Cardiac muscle cell (in vitro differentiated cells and primary cell): ENCODE results near the gene LCN10. TPM values are rescaled to one million over a fixed set of nuclear protein-coding genes. Genes with fewer than 3 reads are reported as not detected.

ENCODE experiments used
- DNase-seq, 2 donors: peaks; one replicate each; pipeline versions ENCODE4 v3.0.0 to v3.0.0-alpha.2; 2010 to 2017; ENCODE audit warnings: low read depth in 1 of 2, low spot score in 1 of 2
- H3K27ac ChIP-seq: fragments of 200-600 bp; sonication (generic); 2 replicates; pipeline ENCODE4 v1.5.1; 2016
- H3K27me3 ChIP-seq: fragments of 200-600 bp; sonication (generic); 2 replicates; pipeline ENCODE4 v1.6.0; 2016; ENCODE audit warnings: control low read depth
- H3K36me3 ChIP-seq: fragments of 200-600 bp; sonication (generic); 2 replicates; pipeline ENCODE4 v1.5.1; 2016; ENCODE audit warnings: control low read depth
- H3K4me1 ChIP-seq: fragments of 200-600 bp; sonication (generic); 2 replicates; pipeline ENCODE4 v1.8.1; 2017; ENCODE audit warnings: low read depth, mild to moderate bottlenecking, mixed run types
- H3K4me3 ChIP-seq: fragments of 200-600 bp; sonication (generic); 2 replicates; pipeline ENCODE4 v1.5.1; 2016; ENCODE audit warnings: mild to moderate bottlenecking
- H3K9me3 ChIP-seq: fragments of 200-600 bp; sonication (generic); 2 replicates; pipeline ENCODE4 v1.5.1; 2017; ENCODE audit warnings: low read depth, mild to moderate bottlenecking, control low read depth
- CTCF ChIP-seq: IDR thresholded peaks from 2 replicates; pipeline ENCODE4 v1.5.1; 2012; ENCODE audit warnings: low read depth, mild to moderate bottlenecking, low read length
- polyA plus RNA-seq: library from polyadenylated mRNA; unstranded; fragments of >200 nt; fragmentation: Nextera tagmentation; extraction: Ambion mirVana; gene quantifications from 2 replicates; pipeline ENCODE4 v1.2.1, GENCODE V29; 2016
- total RNA-seq: library from RNA; depleted of rRNA; stranded (reverse); fragments of >200 nt; gene quantifications from 2 replicates; pipeline ENCODE4 v1.2.3, GENCODE V29; 2016

The LCN10 gene
- total and polyA plus RNA-seq, 2 experiments from 2014 or later, result 0.63 to 0.71 TPM

GRCh38 chr9:136690104-136690805, 52.5 kb downstream of the LCN10 start:
- Histone ChIP-seq H3K4me3 (no peak overlapping the region), H3K36me3 (no peaks in the 10 kb centered on the region), H3K4me1 (peaks cover 11% of the 10 kb centered on the region), H3K27me3 (no peaks in the 10 kb centered on the region), H3K27ac (no peak overlapping the region), H3K9me3 (no peaks in the 10 kb centered on the region)
- no peak for DNase-seq
- no peak for TF ChIP-seq CTCF

- Histone ChIP-seq H3K27me3 (no peaks in the 10 kb centered on the region), H3K9me3 (no peaks in the 10 kb centered on the region), H3K27ac (no peak overlapping the region), H3K36me3 (no peaks in the 10 kb centered on the region), H3K4me3 (no peak overlapping the region), H3K4me1 (peaks cover 11% of the 10 kb centered on the region)
- TF ChIP-seq CTCF, result no peak
- DNase-seq, result no peak
These were observed 53.7 kb downstream of the LCN10 start for GRCh38 chr9:136689108-136689460.

GRCh38 chr9:136688274-136689107, 54.2 kb downstream of the LCN10 start:
- H3K36me3 ChIP-seq, result no peaks in the 10 kb centered on the region
- H3K4me1 ChIP-seq, result peaks cover 11% of the 10 kb centered on the region
- DNase-seq, result no peak
- no peaks in the 10 kb centered on the region for H3K9me3 ChIP-seq
- no peaks in the 10 kb centered on the region for H3K27me3 ChIP-seq
- H3K27ac ChIP-seq, result no peak overlapping the region
- H3K4me3 ChIP-seq, result no peak overlapping the region
- TF ChIP-seq CTCF, result no peak

Other genes starting within 250 kb of the LCN10 start
- gene NOTCH1, start 196.9 kb downstream of the LCN10 start, total RNA-seq, result 17.8 and 20.9 TPM in 2 replicates
- gene NOTCH1, start 196.9 kb downstream of the LCN10 start, polyA plus RNA-seq, result 7.1 and 7.3 TPM in 2 replicates
- gene EGFL7, start 80.0 kb downstream of the LCN10 start, total RNA-seq, result 64.1 and 82.9 TPM in 2 replicates
- gene EGFL7, start 80.0 kb downstream of the LCN10 start, polyA plus RNA-seq, result 50.9 and 90.0 TPM in 2 replicates
- gene AGPAT2, start 55.5 kb downstream of the LCN10 start, total RNA-seq, result 59.0 and 72.5 TPM in 2 replicates
- gene AGPAT2, start 55.5 kb downstream of the LCN10 start, polyA plus RNA-seq, result 103 and 104 TPM in 2 replicates
- 163 and 188 TPM in 2 replicates for gene DIPK1B, start 30.4 kb downstream of the LCN10 start, total RNA-seq
- 162 and 190 TPM in 2 replicates for gene DIPK1B, start 30.4 kb downstream of the LCN10 start, polyA plus RNA-seq
- gene LCN6, start 5.6 kb upstream of the LCN10 start, total RNA-seq, result not detected in 2 replicates
- not detected in 2 replicates for gene LCN6, start 5.6 kb upstream of the LCN10 start, polyA plus RNA-seq
- not detected in 2 replicates for gene LCN8, start 15.3 kb upstream of the LCN10 start, total RNA-seq
- gene LCN8, start 15.3 kb upstream of the LCN10 start, polyA plus RNA-seq, result 0.81 TPM in 1 of 2 replicates, not detected in the other
- 0.32 and 0.77 TPM in 2 replicates for gene LCN15, start 21.6 kb upstream of the LCN10 start, total RNA-seq
- gene LCN15, start 21.6 kb upstream of the LCN10 start, polyA plus RNA-seq, result 0.17 TPM in 1 of 2 replicates, not detected in the other
- 200 and 306 TPM in 2 replicates for gene TMEM141, start 48.4 kb upstream of the LCN10 start, total RNA-seq
- gene TMEM141, start 48.4 kb upstream of the LCN10 start, polyA plus RNA-seq, result 169 and 238 TPM in 2 replicates
- 32.4 and 49.3 TPM in 2 replicates for gene CCDC183, start 53.4 kb upstream of the LCN10 start, total RNA-seq
- gene CCDC183, start 53.4 kb upstream of the LCN10 start, polyA plus RNA-seq, result 40.1 and 43.1 TPM in 2 replicates
- 131 and 153 TPM in 2 replicates for gene RABL6, start 65.0 kb upstream of the LCN10 start, total RNA-seq
- 101 and 115 TPM in 2 replicates for gene RABL6, start 65.0 kb upstream of the LCN10 start, polyA plus RNA-seq
- 8.5 and 12.2 TPM in 2 replicates for gene AJM1, start 99.5 kb upstream of the LCN10 start, total RNA-seq
- gene AJM1, start 99.5 kb upstream of the LCN10 start, polyA plus RNA-seq, result 8.7 and 12.1 TPM in 2 replicates
- gene PHPT1, start 106.5 kb upstream of the LCN10 start, total RNA-seq, result 185 and 235 TPM in 2 replicates
- gene PHPT1, start 106.5 kb upstream of the LCN10 start, polyA plus RNA-seq, result 557 and 565 TPM in 2 replicates
- 22.2 and 29.7 TPM in 2 replicates for gene MAMDC4, start 109.4 kb upstream of the LCN10 start, total RNA-seq
- 8.7 and 17.8 TPM in 2 replicates for gene MAMDC4, start 109.4 kb upstream of the LCN10 start, polyA plus RNA-seq
- 741 and 1,028 TPM in 2 replicates for gene EDF1, start 123.4 kb upstream of the LCN10 start, total RNA-seq
- gene EDF1, start 123.4 kb upstream of the LCN10 start, polyA plus RNA-seq, result 496 and 793 TPM in 2 replicates
- gene TRAF2, start 143.6 kb upstream of the LCN10 start, total RNA-seq, result 20.0 and 25.6 TPM in 2 replicates
- gene TRAF2, start 143.6 kb upstream of the LCN10 start, polyA plus RNA-seq, result 37.2 and 45.6 TPM in 2 replicates
- 188 and 194 TPM in 2 replicates for gene FBXW5, start 201.8 kb upstream of the LCN10 start, total RNA-seq
- gene FBXW5, start 201.8 kb upstream of the LCN10 start, polyA plus RNA-seq, result 117 and 119 TPM in 2 replicates
- 3.4 and 10.8 TPM in 2 replicates for gene C8G, start 202.3 kb upstream of the LCN10 start, total RNA-seq
- 1.2 and 4.4 TPM in 2 replicates for gene C8G, start 202.3 kb upstream of the LCN10 start, polyA plus RNA-seq
- 5.0 and 11.4 TPM in 2 replicates for gene LCN12, start 209.3 kb upstream of the LCN10 start, total RNA-seq
- gene LCN12, start 209.3 kb upstream of the LCN10 start, polyA plus RNA-seq, result 19.7 and 21.9 TPM in 2 replicates
- gene PTGDS, start 234.6 kb upstream of the LCN10 start, total RNA-seq, result 2.6 and 3.9 TPM in 2 replicates
- gene PTGDS, start 234.6 kb upstream of the LCN10 start, polyA plus RNA-seq, result 3.4 and 5.3 TPM in 2 replicates
- 0.36 TPM in 1 of 2 replicates, not detected in the other for gene LCNL1, start 240.1 kb upstream of the LCN10 start, total RNA-seq
- gene LCNL1, start 240.1 kb upstream of the LCN10 start, polyA plus RNA-seq, result not detected in 2 replicates
- 94.6 and 130 TPM in 2 replicates for gene PAXX, start 249.5 kb upstream of the LCN10 start, total RNA-seq
- 102 and 110 TPM in 2 replicates for gene PAXX, start 249.5 kb upstream of the LCN10 start, polyA plus RNA-seq